Caco-2 (cell line): ENCODE data around the gene SRD5A2. TPM values are rescaled to one million over a fixed set of nuclear protein-coding genes. Genes with fewer than 3 reads are reported as not detected.

ENCODE experiments used
- BruUV-seq: library from RNA; stranded (reverse); fragments of 400-500 nt; replicated peaks from 2 replicates; lab custom pipeline; 2021; lab: Mats Ljungman, UMichigan
- CTCF ChIA-PET: fragments of 300-600 bp; sonication (Branson Sonifier 250); formaldehyde crosslinking; loops from one replicate; lab custom pipeline; 2022; ENCODE audit warnings: antibody characterized with exemption; lab: Charles Lee
- POLR2A ChIA-PET: fragments of 300-600 bp; sonication (Branson Sonifier 250); formaldehyde crosslinking; loops from one replicate; lab custom pipeline; 2022; ENCODE audit warnings: antibody characterized with exemption; lab: Charles Lee
- DNase-seq, 2 experiments: peaks; one replicate each; pipeline versions ENCODE4 v3.0.0 to v3.0.0-alpha.2; 2020 to 2022
- H3K27me3 ChIP-seq: replicated peaks from 2 replicates; pipeline ENCODE4 v1.6.0; 2011; ENCODE audit warnings: low read length; ENCODE audit not compliant: control insufficient read depth, insufficient read depth
- H3K36me3 ChIP-seq: 2 replicates; pipeline ENCODE4 v1.5.1; 2011; ENCODE audit warnings: low read length; ENCODE audit not compliant: control insufficient read depth, insufficient read depth
- H3K4me1 ChIP-seq: fragments of 250-450 bp; sonication (Bioruptor Pico); 2 replicates; pipeline ENCODE4 v1.5.1; 2020; ENCODE audit warnings: mild to moderate bottlenecking
- H3K4me3 ChIP-seq: 2 replicates; pipeline ENCODE4 v1.5.1; 2011; ENCODE audit warnings: low read depth, mild to moderate bottlenecking, control low read depth, low read length
- H3K9me3 ChIP-seq: fragments of 250-450 bp; sonication (Bioruptor Pico); 2 replicates; pipeline ENCODE4 v1.5.1; 2020; ENCODE audit warnings: mild to moderate bottlenecking, moderate library complexity
- H3K27ac Mint-ChIP-seq: one replicate; pipeline ENCODE4 v1.8.0; 2022; ENCODE audit warnings: mixed read lengths; ENCODE audit not compliant: unreplicated experiment
- H3K27me3 Mint-ChIP-seq: one replicate; pipeline ENCODE4 v1.8.0; 2022; ENCODE audit warnings: mixed read lengths; ENCODE audit not compliant: insufficient read depth, unreplicated experiment
- H3K36me3 Mint-ChIP-seq: one replicate; pipeline ENCODE4 v1.8.0; 2022; ENCODE audit warnings: mild to moderate bottlenecking, mixed read lengths; ENCODE audit not compliant: insufficient read depth, unreplicated experiment
- H3K4me1 Mint-ChIP-seq: one replicate; pipeline ENCODE4 v1.8.0; 2022; ENCODE audit warnings: low read depth, mixed read lengths; ENCODE audit not compliant: unreplicated experiment
- H3K4me3 Mint-ChIP-seq: one replicate; pipeline ENCODE4 v1.8.0; 2022; ENCODE audit warnings: mild to moderate bottlenecking, moderate library complexity, mixed read lengths; ENCODE audit not compliant: unreplicated experiment
- H3K9me3 Mint-ChIP-seq: one replicate; pipeline ENCODE4 v1.8.0; 2022; ENCODE audit warnings: mixed read lengths; ENCODE audit not compliant: unreplicated experiment
- CTCF ChIP-seq, 2 experiments: fragments of 200-600 bp in 1 of 2; IDR thresholded peaks; 1 replicate in 1 of 2; 2 replicates in 1 of 2; pipeline versions ENCODE4 v1.5.1 to v1.8.0; 2011 to 2022; ENCODE audit warnings: antibody characterized with exemption in 1 of 2, control low read depth in 1 of 2, inconsistent platforms in 1 of 2, low read depth in 1 of 2, low read length in 1 of 2, mild to moderate bottlenecking in 1 of 2, moderate library complexity in 1 of 2; ENCODE audit not compliant: insufficient read depth in 1 of 2, severe bottlenecking in 1 of 2, unreplicated experiment in 1 of 2
- intact Hi-C: fragments of 100-400 bp; cut with micrococcal nuclease; formaldehyde crosslinking; loops from one replicate; pipeline ENCODE4 v1.10.0; 2022; ENCODE audit not compliant: unreplicated experiment
- total RNA-seq: library from RNA; stranded (reverse); gene quantifications from 2 replicates; pipeline ENCODE4 v1.2.3, GENCODE V29; 2022

SRD5A2 gene
- total RNA-seq, 1 experiment from 2014 or later: not detected

GRCh38 chr2:31586230-31586629, 5.5 kb upstream of the SRD5A2 start:
- Mint-ChIP-seq H3K4me3 (no peak overlapping the region), H3K36me3 (no peaks in the 10 kb centered on the region), H3K27me3 (peaks cover 10% of the 10 kb centered on the region), H3K27ac (no peak overlapping the region), H3K9me3 (peaks cover 13% of the 10 kb centered on the region), H3K4me1 (no peaks in the 10 kb centered on the region)
- ChIA-PET POLR2A (no interaction called here), CTCF (no interaction called here)
- no peaks in the 10 kb centered on the region for H3K4me1 ChIP-seq
- no peaks in the 10 kb centered on the region for H3K27me3 ChIP-seq
- BruUV-seq: no TSS peak
- no peaks in the 10 kb centered on the region for H3K36me3 ChIP-seq
- intact Hi-C loops: no loop called here
- TF ChIP-seq CTCF (IDR thresholded peaks at IDR 0.05; ENCODE audit: insufficient read depth in 1 of 2, low read depth in 1 of 2, low read length in 1 of 2, severe bottlenecking in 1 of 2, unreplicated experiment in 1 of 2): no peak
- H3K9me3 ChIP-seq: peaks cover 6% of the 10 kb centered on the region; the same call in 1 of the 2 replicates
- no peak for DNase-seq
- no peak overlapping the region for H3K4me3 ChIP-seq

GRCh38 chr2:31581124-31581795, 522 bp upstream of the SRD5A2 start:
- DNase-seq: no peak
- Mint-ChIP-seq H3K27me3 (peaks cover 11% of the 10 kb centered on the region), H3K36me3 (no peaks in the 10 kb centered on the region), H3K27ac (no peak overlapping the region), H3K4me3 (no peak overlapping the region), H3K9me3 (peaks cover 14% of the 10 kb centered on the region), H3K4me1 (no peaks in the 10 kb centered on the region)
- no TSS peak for BruUV-seq
- no peaks in the 10 kb centered on the region for H3K36me3 ChIP-seq
- no peaks in the 10 kb centered on the region for H3K27me3 ChIP-seq
- TF ChIP-seq CTCF (IDR thresholded peaks at IDR 0.05; ENCODE audit: insufficient read depth in 1 of 2, low read depth in 1 of 2, low read length in 1 of 2, severe bottlenecking in 1 of 2, unreplicated experiment in 1 of 2): no peak
- no peaks in the 10 kb centered on the region; the same call in 1 of the 2 replicates for H3K9me3 ChIP-seq
- intact Hi-C loops: no loop called here
- POLR2A ChIA-PET: no interaction called here
- H3K4me1 ChIP-seq: no peaks in the 10 kb centered on the region
- no peak overlapping the region for H3K4me3 ChIP-seq
- CTCF ChIA-PET: no interaction called here

GRCh38 chr2:31579996-31580320, 780 bp downstream of the SRD5A2 start:
- intact Hi-C loops: no loop called here
- Histone ChIP-seq H3K9me3 (no peaks in the 10 kb centered on the region; the same call in 1 of the 2 replicates), H3K27me3 (no peaks in the 10 kb centered on the region), H3K36me3 (no peaks in the 10 kb centered on the region), H3K4me3 (no peak overlapping the region), H3K4me1 (no peaks in the 10 kb centered on the region)
- Mint-ChIP-seq H3K9me3 (peaks cover 14% of the 10 kb centered on the region), H3K4me3 (no peak overlapping the region), H3K36me3 (no peaks in the 10 kb centered on the region), H3K4me1 (no peaks in the 10 kb centered on the region), H3K27me3 (peaks cover 11% of the 10 kb centered on the region), H3K27ac (no peak overlapping the region)
- no peak for TF ChIP-seq CTCF (IDR thresholded peaks at IDR 0.05; ENCODE audit: insufficient read depth in 1 of 2, low read depth in 1 of 2, low read length in 1 of 2, severe bottlenecking in 1 of 2, unreplicated experiment in 1 of 2)
- CTCF ChIA-PET: no interaction called here
- DNase-seq: no peak
- POLR2A ChIA-PET: no interaction called here
- BruUV-seq: no TSS peak
